ENCODE results near the gene ITPKA.
A peak's percentile ranks its signal among the peaks of the same experiment; 100 is the strongest.

ITPKA gene

DNA sequence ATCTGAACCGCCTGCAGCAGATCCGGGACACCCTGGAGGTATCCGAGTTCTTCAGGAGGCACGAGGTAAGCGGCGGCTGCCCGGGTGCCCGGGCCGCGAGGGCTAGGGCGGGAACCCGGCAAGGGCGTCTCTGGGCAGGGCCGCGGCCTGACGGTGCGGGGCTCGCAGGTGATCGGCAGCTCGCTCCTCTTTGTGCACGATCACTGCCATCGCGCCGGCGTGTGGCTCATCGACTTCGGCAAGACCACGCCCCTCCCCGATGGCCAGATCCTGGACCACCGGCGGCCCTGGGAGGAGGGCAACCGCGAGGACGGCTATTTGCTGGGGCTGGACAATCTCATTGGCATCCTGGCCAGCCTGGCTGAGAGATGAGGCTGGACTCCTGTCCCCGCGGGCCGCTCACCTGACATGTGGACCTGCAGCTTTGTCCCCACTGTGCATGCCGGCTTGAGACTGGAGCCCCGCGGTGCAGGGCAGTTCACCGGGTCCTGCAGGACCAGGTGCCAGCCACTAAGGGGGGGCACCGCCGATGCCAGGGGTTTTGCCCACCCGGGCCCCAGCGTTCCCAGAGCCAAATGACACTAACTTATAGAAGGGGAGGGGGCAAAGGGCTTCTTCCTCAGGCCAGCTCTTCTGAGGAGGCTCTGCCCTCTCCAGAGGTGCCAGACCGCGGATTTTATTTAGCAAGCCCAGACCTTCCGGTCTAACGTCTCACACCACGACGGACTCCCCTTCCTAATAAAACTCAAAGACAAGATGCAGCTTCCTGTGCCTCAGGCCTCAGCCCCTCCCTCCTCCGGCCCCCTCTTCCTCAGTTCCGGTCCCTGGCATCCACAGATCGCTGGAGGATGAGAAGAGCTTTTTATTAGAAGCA lies 9.4 kb downstream of the ITPKA start:
- H3K27ac ChIP-seq (ENCODE audit: low read length): no peak overlapping the region

DNA sequence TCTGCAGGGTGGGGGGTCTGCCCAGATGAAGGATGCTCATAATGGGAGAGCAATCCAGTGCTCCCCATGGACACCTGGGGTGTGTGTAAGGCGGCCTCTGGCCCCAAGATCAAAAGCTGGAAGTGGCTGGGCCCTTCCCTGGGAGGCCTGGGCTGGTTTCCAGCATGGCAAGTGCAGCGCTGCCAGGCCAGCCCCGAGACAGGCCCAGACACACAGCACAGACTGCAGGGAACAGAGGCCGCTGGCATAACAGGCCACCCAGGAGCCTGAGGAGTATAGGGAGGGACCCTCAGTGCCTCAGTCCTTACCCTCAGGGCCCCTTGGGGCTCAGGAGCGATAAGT lies 10.0 kb downstream of the ITPKA start:
- no peaks in the 10 kb centered on the region for H3K4me1 ChIP-seq (ENCODE audit: insufficient read depth, low read length)
- H3K27ac ChIP-seq (ENCODE audit: low read length): no peak overlapping the region
- no peak overlapping the region for H3K9ac ChIP-seq (ENCODE audit: low read depth, low read length)
- H3K27me3 ChIP-seq (ENCODE audit: insufficient read depth, low read length): peaks cover 97% of the 10 kb centered on the region
- no peak overlapping the region; the same call in 1 of the 2 replicates for H3K4me3 ChIP-seq (ENCODE audit: low read length)
- no peaks in the 10 kb centered on the region for H3K36me3 ChIP-seq (ENCODE audit: insufficient read depth, low read depth, low read length)
- no peaks in the 10 kb centered on the region for H3K9me3 ChIP-seq (ENCODE audit: insufficient read depth, low read depth, low read length)

More for the DNA sequence above, 9.4 kb downstream of the ITPKA start:
- H3K9ac ChIP-seq (ENCODE audit: low read depth, low read length): no peak overlapping the region
- no peaks in the 10 kb centered on the region for H3K36me3 ChIP-seq (ENCODE audit: insufficient read depth, low read depth, low read length)
- peaks cover 98% of the 10 kb centered on the region for H3K27me3 ChIP-seq (ENCODE audit: insufficient read depth, low read length)
- no peaks in the 10 kb centered on the region for H3K9me3 ChIP-seq (ENCODE audit: insufficient read depth, low read depth, low read length)
- H3K4me3 ChIP-seq (ENCODE audit: low read length): peak overlapping the region; percentile 54; the same call in 1 of the 2 replicates
- no peaks in the 10 kb centered on the region for H3K4me1 ChIP-seq (ENCODE audit: insufficient read depth, low read length)

DNA sequence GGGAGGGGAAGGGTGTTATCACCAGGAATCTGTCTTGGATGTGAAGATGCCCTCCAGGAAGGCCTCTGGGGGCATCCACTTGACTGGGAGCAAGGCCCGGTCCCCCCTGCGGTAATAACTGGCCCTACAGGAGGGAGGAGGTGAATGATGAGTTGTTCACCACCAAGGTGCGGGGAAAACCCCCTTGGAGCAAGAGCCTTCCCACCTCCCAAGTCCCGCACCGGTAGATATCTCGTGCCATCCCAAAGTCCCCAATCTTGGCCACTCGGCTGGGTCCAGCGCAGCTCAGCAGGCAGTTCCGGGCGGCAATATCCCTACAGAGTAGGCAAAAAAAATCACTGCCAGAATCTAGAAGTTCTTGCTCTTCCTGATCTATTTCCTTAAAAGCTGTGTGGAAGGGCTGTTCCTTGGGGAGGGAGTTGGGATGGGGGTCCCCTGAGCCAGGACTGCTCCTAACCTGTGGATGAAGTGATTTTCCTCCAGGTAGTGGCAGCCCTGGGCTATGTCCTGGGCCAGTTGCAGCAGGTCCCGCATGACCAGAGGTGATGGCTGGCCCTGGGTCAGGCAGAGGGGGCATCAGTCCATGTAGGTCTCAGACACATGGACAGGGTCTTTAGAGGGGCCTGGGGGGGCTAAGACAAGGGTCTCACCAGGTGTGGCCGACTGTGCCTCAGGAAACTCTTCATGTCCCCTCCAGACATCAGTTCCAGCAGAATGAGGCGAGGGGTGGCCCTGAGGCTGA lies 11.2 kb downstream of the ITPKA start:
- H3K9ac ChIP-seq (ENCODE audit: low read depth, low read length): no peak overlapping the region
- no peaks in the 10 kb centered on the region for H3K4me1 ChIP-seq (ENCODE audit: insufficient read depth, low read length)
- H3K4me3 ChIP-seq (ENCODE audit: low read length): no peak overlapping the region
- no peak overlapping the region for H3K27ac ChIP-seq (ENCODE audit: low read length)
- H3K9me3 ChIP-seq (ENCODE audit: insufficient read depth, low read depth, low read length): no peaks in the 10 kb centered on the region
- H3K36me3 ChIP-seq (ENCODE audit: insufficient read depth, low read depth, low read length): no peaks in the 10 kb centered on the region
- H3K27me3 ChIP-seq (ENCODE audit: insufficient read depth, low read length): peaks cover 97% of the 10 kb centered on the region

DNA sequence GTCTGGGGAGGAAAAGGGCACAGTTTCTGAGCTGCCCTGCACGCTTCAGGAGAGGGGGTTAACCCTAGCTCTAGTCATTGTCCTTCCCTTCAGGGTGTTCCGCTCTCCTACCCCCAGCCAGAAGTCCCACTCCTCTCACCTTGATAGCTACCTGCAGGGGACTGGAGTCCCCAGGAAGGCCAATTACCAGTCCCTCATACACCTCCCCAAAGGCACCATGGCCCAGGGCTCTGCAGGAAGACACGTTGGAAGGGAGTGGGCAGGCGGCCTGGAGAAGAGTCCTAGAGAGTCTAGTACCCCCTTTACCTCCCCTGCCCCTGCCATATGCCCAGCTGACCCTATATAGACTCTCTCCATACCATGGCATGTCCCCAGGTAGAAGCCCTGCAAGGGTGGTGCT lies 12.1 kb downstream of the ITPKA start:
- Histone ChIP-seq H3K36me3 (ENCODE audit: insufficient read depth, low read depth, low read length) (no peaks in the 10 kb centered on the region), H3K4me1 (ENCODE audit: insufficient read depth, low read length) (no peaks in the 10 kb centered on the region), H3K9me3 (ENCODE audit: insufficient read depth, low read depth, low read length) (no peaks in the 10 kb centered on the region), H3K4me3 (ENCODE audit: low read length) (no peak overlapping the region), H3K27me3 (ENCODE audit: insufficient read depth, low read length) (peaks cover 97% of the 10 kb centered on the region), H3K27ac (ENCODE audit: low read length) (no peak overlapping the region), H3K9ac (ENCODE audit: low read depth, low read length) (no peak overlapping the region)

DNA sequence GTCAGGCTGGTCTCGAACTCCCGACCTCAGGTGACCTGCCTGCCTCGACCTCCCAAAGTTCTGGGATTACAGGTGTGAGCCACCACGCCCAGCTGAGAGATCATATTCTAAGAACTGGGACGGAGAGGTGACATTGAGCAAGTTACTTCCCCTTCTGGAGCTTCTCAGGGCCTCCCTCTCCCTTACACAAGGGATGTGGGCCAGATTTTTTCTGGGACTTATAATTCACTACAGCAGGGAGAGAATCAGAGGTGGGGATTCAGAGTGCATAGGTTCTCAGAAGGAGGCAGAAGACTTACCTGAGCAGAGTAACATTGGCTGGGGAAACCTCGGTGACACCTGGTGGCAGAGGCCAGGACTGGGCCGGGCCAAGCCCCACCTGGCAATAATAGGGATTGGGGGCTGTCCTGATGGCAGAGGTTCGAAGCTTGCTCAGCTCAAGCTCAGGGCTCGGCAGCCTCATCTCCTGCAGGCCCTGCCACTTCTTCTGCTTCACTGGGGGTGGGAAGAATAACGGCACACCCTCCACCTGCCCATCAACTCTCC lies 13.2 kb downstream of the ITPKA start:
- peaks cover 97% of the 10 kb centered on the region for H3K27me3 ChIP-seq (ENCODE audit: insufficient read depth, low read length)

DNA sequence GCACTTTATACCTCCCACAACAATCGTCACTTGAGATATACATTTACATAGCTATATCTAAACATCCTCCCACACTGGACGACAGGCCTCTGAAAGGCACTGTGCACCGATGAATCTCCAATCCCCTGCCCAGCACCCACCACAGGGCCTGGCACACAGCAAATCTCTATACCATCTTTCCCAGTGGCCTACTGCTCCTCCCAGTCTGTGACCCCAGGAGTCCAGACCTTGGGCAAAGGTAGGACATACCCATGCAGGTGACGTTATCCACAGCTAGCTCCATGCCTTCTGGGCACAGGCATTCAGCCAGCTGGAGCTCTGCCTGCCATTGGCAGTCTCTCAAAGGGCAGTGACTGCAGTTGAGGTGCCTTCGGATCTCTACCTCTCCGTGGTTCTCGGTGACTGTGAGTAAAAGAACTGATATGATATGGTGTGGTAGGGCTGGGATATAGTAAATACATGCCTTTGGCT lies 14.2 kb downstream of the ITPKA start:
- Histone ChIP-seq H3K9me3 (ENCODE audit: insufficient read depth, low read depth, low read length) (no peaks in the 10 kb centered on the region), H3K27ac (ENCODE audit: low read length) (no peak overlapping the region), H3K4me1 (ENCODE audit: insufficient read depth, low read length) (no peaks in the 10 kb centered on the region), H3K27me3 (ENCODE audit: insufficient read depth, low read length) (peaks cover 97% of the 10 kb centered on the region), H3K9ac (ENCODE audit: low read depth, low read length) (no peak overlapping the region), H3K4me3 (ENCODE audit: low read length) (no peak overlapping the region), H3K36me3 (ENCODE audit: insufficient read depth, low read depth, low read length) (no peaks in the 10 kb centered on the region)

More for the DNA sequence above, 13.2 kb downstream of the ITPKA start:
- Histone ChIP-seq H3K9ac (ENCODE audit: low read depth, low read length) (no peak overlapping the region), H3K9me3 (ENCODE audit: insufficient read depth, low read depth, low read length) (no peaks in the 10 kb centered on the region), H3K36me3 (ENCODE audit: insufficient read depth, low read depth, low read length) (no peaks in the 10 kb centered on the region), H3K27ac (ENCODE audit: low read length) (no peak overlapping the region), H3K4me1 (ENCODE audit: insufficient read depth, low read length) (no peaks in the 10 kb centered on the region), H3K4me3 (ENCODE audit: low read length) (no peak overlapping the region)

DNA sequence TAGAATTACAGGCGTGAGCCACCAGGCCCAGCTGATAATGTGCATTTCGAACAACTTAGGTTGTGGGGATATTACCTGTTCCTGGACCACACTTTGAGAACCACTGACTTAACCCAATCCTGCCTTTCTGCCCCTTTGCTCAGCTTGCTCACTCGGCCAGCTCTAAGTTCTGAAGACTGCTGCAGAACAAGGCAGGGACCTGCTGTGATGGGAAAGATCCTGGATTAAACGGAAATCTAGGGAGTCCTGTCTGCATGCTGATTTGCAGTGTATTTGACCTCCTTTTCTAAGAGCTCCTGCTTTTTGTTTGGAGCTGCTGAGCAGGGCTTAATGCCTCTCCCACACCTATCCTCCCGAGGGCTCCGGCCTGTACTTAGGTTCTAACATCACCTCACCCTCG lies 17.1 kb downstream of the ITPKA start:
- H3K27ac ChIP-seq (ENCODE audit: low read length): no peak overlapping the region
- H3K27me3 ChIP-seq (ENCODE audit: insufficient read depth, low read length): peaks cover 88% of the 10 kb centered on the region
- no peak overlapping the region for H3K9ac ChIP-seq (ENCODE audit: low read depth, low read length)
- H3K4me3 ChIP-seq (ENCODE audit: low read length): no peak overlapping the region
- no peaks in the 10 kb centered on the region for H3K4me1 ChIP-seq (ENCODE audit: insufficient read depth, low read length)
- no peaks in the 10 kb centered on the region for H3K36me3 ChIP-seq (ENCODE audit: insufficient read depth, low read depth, low read length)
- no peaks in the 10 kb centered on the region for H3K9me3 ChIP-seq (ENCODE audit: insufficient read depth, low read depth, low read length)

DNA sequence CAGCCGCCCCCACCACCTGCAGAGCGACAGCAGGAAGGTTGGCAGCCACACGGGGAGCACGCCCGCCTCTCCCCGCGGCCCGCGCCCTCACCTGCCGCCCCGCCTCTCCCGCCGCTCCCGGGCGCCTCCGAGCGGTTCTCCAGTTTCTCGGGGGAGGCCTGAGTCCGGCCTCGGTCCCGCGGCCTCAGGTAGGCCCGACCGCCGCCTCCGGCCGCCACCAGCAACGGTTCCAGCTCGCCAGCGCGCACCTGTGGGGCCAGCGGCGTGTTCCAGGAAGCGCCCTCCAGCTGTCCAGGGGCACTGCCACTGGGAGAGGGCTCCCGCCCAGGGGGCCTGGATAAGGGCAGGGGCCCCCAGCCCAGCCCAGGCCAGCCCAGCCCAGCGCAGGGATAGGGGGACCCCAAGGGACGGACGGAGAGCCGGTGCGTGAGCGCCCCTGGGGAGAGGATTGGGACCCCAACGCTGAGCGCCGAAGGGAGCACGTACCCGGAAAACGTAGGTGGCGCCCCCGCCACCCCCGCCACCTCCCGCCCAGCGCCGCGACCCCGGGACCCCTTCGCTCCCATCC lies 17.7 kb downstream of the ITPKA start:
- Histone ChIP-seq H3K4me1 (ENCODE audit: insufficient read depth, low read length) (no peaks in the 10 kb centered on the region), H3K27ac (ENCODE audit: low read length) (no peak overlapping the region), H3K27me3 (ENCODE audit: insufficient read depth, low read length) (peaks cover 82% of the 10 kb centered on the region), H3K4me3 (ENCODE audit: low read length) (peak overlapping the region; percentile 14; the same call in 1 of the 2 replicates), H3K9ac (ENCODE audit: low read depth, low read length) (no peak overlapping the region), H3K36me3 (ENCODE audit: insufficient read depth, low read depth, low read length) (no peaks in the 10 kb centered on the region), H3K9me3 (ENCODE audit: insufficient read depth, low read depth, low read length) (no peaks in the 10 kb centered on the region)

DNA sequence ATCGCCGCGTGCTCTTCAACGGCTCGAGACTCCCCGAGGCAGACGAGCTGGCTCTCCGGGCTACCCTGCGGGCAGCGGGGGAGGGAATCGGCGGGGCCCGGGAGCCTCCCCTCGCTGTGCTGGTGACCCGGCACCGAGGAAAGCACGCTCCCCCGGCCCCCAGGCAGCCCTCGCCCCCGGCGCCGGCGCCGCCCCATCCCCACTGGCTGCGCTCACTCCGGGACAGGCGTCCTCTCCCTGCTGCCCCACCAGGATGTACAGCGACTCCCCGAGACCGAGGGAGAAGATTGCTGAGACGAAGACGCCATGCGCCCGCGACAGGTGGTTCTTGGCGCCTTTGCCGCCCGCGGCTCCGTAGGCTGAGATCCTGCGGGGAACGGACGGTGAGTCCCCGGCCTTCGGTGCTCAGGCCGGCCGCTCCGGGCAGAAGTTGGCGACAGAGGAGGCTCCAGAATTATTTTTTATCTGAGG lies 18.3 kb downstream of the ITPKA start:
- Histone ChIP-seq H3K4me3 (ENCODE audit: low read length) (peak overlapping the region; percentile 23; the same call in 1 of the 2 replicates), H3K27ac (ENCODE audit: low read length) (no peak overlapping the region), H3K36me3 (ENCODE audit: insufficient read depth, low read depth, low read length) (peaks cover 1% of the 10 kb centered on the region; the same call in 1 of the 2 replicates), H3K9ac (ENCODE audit: low read depth, low read length) (no peak overlapping the region), H3K27me3 (ENCODE audit: insufficient read depth, low read length) (peaks cover 78% of the 10 kb centered on the region), H3K9me3 (ENCODE audit: insufficient read depth, low read depth, low read length) (no peaks in the 10 kb centered on the region), H3K4me1 (ENCODE audit: insufficient read depth, low read length) (no peaks in the 10 kb centered on the region)

DNA sequence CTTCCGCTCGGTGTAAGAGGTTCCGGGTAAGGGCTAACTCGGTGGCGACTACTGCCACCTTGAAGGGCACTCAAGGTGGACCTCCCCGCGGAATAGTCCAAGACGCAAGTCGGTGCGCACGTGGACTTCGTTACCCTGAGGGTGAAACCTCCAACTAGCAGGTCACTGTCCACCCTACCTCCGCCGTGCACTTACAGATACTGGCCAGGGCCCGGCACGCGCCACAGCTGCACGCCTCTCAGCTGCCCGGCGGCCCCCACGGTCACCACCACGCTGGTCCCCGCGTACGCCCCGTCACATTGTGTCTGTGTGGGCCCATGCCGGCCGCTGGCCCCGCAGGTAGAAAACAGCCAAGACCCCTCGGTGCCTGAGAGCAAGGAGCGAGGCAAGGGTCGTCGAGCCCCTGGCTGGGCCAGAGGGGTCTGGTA lies 18.9 kb downstream of the ITPKA start:
- no peaks in the 10 kb centered on the region for H3K4me1 ChIP-seq (ENCODE audit: insufficient read depth, low read length)
- H3K4me3 ChIP-seq (ENCODE audit: low read length): peak overlapping the region; percentile 61; the same call in 1 of the 2 replicates
- peaks cover 7% of the 10 kb centered on the region for H3K36me3 ChIP-seq (ENCODE audit: insufficient read depth, low read depth, low read length)
- H3K27me3 ChIP-seq (ENCODE audit: insufficient read depth, low read length): peaks cover 72% of the 10 kb centered on the region
- H3K27ac ChIP-seq (ENCODE audit: low read length): no peak overlapping the region
- H3K9me3 ChIP-seq (ENCODE audit: insufficient read depth, low read depth, low read length): no peaks in the 10 kb centered on the region
- H3K9ac ChIP-seq (ENCODE audit: low read depth, low read length): no peak overlapping the region

DNA sequence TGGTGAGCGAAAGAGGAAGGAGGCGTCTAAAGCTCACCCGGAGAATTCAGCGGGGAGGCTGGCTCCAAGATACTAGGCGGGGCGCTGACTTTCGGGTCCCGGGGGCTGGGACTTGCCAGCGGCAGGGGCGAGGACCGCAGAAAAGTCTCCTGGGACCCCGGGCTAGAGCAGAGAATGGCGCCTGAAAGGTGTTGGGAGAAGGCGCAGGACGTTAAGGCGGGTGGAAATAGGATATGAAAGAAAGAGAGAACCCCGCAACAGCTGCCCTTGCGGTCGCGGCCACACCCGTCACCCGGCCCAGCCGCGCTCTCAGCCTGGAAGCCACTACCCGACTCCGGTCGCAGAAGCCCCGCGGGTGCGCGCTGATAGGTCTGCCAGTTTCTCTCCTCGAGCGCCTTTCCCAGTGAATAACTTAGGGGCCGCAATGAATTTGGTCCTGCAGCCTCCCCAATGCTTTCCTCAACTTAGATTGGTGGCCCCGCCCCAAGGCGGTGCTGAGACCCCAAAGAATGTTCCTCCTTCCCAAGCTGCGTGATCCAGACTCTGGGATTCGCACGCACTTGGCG lies 19.3 kb downstream of the ITPKA start:
- Histone ChIP-seq H3K9ac (ENCODE audit: low read depth, low read length) (no peak overlapping the region), H3K36me3 (ENCODE audit: insufficient read depth, low read depth, low read length) (peaks cover 12% of the 10 kb centered on the region), H3K4me3 (ENCODE audit: low read length) (peak overlapping the region; percentile 61; the same call in 1 of the 2 replicates), H3K9me3 (ENCODE audit: insufficient read depth, low read depth, low read length) (no peaks in the 10 kb centered on the region), H3K4me1 (ENCODE audit: insufficient read depth, low read length) (no peaks in the 10 kb centered on the region), H3K27me3 (ENCODE audit: insufficient read depth, low read length) (peaks cover 67% of the 10 kb centered on the region), H3K27ac (ENCODE audit: low read length) (no peak overlapping the region)

All from iPS-20b (cell line).